Loucy (cell line): ENCODE results near the gene RUSC1.
"Not testable (repeated sequence)": the region's sequence is repeated elsewhere in the genome, so short reads cannot be mapped to it uniquely, and the experiment has no call there.

ENCODE experiments used
- H2AFZ ChIP-seq: fragments of 200-600 bp; sonication (generic); 2 replicates; pipeline ENCODE4 v1.6.0; 2016; ENCODE audit warnings: antibody characterized with exemption, mild to moderate bottlenecking, low read length, moderate library complexity
- H3F3A ChIP-seq: fragments of 200-600 bp; 2 replicates; pipeline ENCODE4 v1.6.0; 2016; ENCODE audit warnings: antibody characterized with exemption, low read depth, mild to moderate bottlenecking
- H3K27me3 ChIP-seq: fragments of 200-600 bp; sonication (generic); 2 replicates; pipeline ENCODE4 v1.6.1; 2014; ENCODE audit warnings: low read length, mild to moderate bottlenecking; ENCODE audit not compliant: insufficient read depth, poor library complexity, severe bottlenecking
- H3K36me3 ChIP-seq: fragments of 200-600 bp; sonication (generic); 2 replicates; pipeline ENCODE4 v1.6.1; 2016; ENCODE audit warnings: low read length; ENCODE audit not compliant: insufficient read depth
- H3K4me1 ChIP-seq: fragments of 200-600 bp; sonication (generic); 2 replicates; pipeline ENCODE4 v1.5.1; 2014; ENCODE audit warnings: low read length, mild to moderate bottlenecking; ENCODE audit not compliant: insufficient read depth, poor library complexity, severe bottlenecking
- H3K4me2 ChIP-seq: fragments of 200-600 bp; sonication (generic); 2 replicates; pipeline ENCODE4 v1.6.0; 2014; ENCODE audit warnings: antibody characterized with exemption, low read length, low read depth, mild to moderate bottlenecking; ENCODE audit not compliant: poor library complexity, severe bottlenecking
- H3K4me3 ChIP-seq: fragments of 200-600 bp; sonication (generic); 2 replicates; pipeline ENCODE4 v1.5.1; 2014; ENCODE audit warnings: low read length, mild to moderate bottlenecking, mixed read lengths; ENCODE audit not compliant: poor library complexity, severe bottlenecking
- H3K79me2 ChIP-seq: fragments of 200-600 bp; sonication (generic); 2 replicates; pipeline ENCODE4 v1.6.1; 2014; ENCODE audit warnings: low read length; ENCODE audit not compliant: insufficient read depth
- H3K9ac ChIP-seq: fragments of 200-600 bp; sonication (generic); 2 replicates; pipeline ENCODE4 v1.6.0; 2014; ENCODE audit warnings: mild to moderate bottlenecking, low read depth, low read length, moderate library complexity; ENCODE audit not compliant: poor library complexity, severe bottlenecking
- H3K9me2 ChIP-seq: fragments of 200-600 bp; sonication (generic); replicated peaks from 2 replicates; pipeline ENCODE4 v1.6.1; 2016; ENCODE audit warnings: low read depth, low read length, mixed read lengths
- H3K9me3 ChIP-seq: fragments of 200-600 bp; sonication (generic); 2 replicates; pipeline ENCODE4 v1.6.1; 2014; ENCODE audit warnings: mild to moderate bottlenecking, antibody characterized with exemption, low read length, low read depth; ENCODE audit not compliant: insufficient read depth
- H4K20me1 ChIP-seq: fragments of 200-600 bp; sonication (generic); 2 replicates; pipeline ENCODE4 v1.6.0; 2014; ENCODE audit warnings: antibody characterized with exemption, low read length, mild to moderate bottlenecking; ENCODE audit not compliant: insufficient read depth, poor library complexity, severe bottlenecking
- EZH2phosphoT487 ChIP-seq: fragments of 200-600 bp; IDR thresholded peaks from 2 replicates; pipeline ENCODE4 v1.6.1; 2018; ENCODE audit warnings: antibody characterized with exemption, mild to moderate bottlenecking, moderate library complexity, borderline replicate concordance
- TF ChIP-seq, protein P1 (sequence below): fragments of 200-600 bp; sonication (generic); conservative IDR thresholded peaks from 2 replicates; pipeline ENCODE4 v1.5.1; 2014; ENCODE audit warnings: mild to moderate bottlenecking, antibody characterized with exemption, low read length

The RUSC1 gene

DNA sequence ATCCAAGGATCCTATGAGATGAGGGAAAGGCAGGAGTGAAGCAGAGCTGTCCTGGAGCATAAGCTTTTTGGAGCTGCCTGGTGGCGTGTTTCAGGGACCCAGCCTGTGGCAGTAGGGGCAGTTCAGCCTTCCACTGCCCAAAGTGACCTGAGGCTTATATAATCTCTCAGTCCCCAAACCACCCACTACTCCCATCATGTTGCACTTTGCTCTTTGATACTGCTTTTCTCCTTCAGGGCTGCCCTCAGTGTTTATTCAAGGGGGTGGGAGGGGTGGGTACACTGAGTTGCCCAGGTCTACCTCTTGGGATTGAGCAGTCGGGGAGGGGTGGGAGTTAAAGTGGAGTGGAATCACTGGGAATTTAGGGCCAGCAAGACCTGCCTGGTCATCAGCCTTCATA lies 34.1 kb upstream of the RUSC1 start:
- TF ChIP-seq, protein P1, sequence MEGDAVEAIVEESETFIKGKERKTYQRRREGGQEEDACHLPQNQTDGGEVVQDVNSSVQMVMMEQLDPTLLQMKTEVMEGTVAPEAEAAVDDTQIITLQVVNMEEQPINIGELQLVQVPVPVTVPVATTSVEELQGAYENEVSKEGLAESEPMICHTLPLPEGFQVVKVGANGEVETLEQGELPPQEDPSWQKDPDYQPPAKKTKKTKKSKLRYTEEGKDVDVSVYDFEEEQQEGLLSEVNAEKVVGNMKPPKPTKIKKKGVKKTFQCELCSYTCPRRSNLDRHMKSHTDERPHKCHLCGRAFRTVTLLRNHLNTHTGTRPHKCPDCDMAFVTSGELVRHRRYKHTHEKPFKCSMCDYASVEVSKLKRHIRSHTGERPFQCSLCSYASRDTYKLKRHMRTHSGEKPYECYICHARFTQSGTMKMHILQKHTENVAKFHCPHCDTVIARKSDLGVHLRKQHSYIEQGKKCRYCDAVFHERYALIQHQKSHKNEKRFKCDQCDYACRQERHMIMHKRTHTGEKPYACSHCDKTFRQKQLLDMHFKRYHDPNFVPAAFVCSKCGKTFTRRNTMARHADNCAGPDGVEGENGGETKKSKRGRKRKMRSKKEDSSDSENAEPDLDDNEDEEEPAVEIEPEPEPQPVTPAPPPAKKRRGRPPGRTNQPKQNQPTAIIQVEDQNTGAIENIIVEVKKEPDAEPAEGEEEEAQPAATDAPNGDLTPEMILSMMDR: no peak
- no peak for TF ChIP-seq EZH2phosphoT487
- H3K4me2 ChIP-seq: no peak overlapping the region

GRCh38 chr1:155287987-155288543 lies 32.6 kb upstream of the RUSC1 start:
- Histone ChIP-seq H3K36me3 (no peaks in the 10 kb centered on the region), H4K20me1 (no peaks in the 10 kb centered on the region), H3K4me1 (no peaks in the 10 kb centered on the region), H3K27me3 (no peaks in the 10 kb centered on the region), H2AFZ (no peak overlapping the region), H3K9me2 (no peaks in the 10 kb centered on the region), H3K4me3 (no peak overlapping the region), H3K9ac (no peak overlapping the region), H3K79me2 (no peaks in the 10 kb centered on the region), H3K9me3 (no peaks in the 10 kb centered on the region), H3K4me2 (no peak overlapping the region), H3F3A (no peaks in the 10 kb centered on the region)
- TF ChIP-seq, protein P1: no peak
- TF ChIP-seq EZH2phosphoT487: no peak

More for the DNA sequence above, 34.1 kb upstream of the RUSC1 start:
- Histone ChIP-seq H3F3A (no peaks in the 10 kb centered on the region), H3K9ac (no peak overlapping the region), H3K79me2 (no peaks in the 10 kb centered on the region), H3K4me3 (no peak overlapping the region), H3K27me3 (no peaks in the 10 kb centered on the region), H3K36me3 (no peaks in the 10 kb centered on the region), H2AFZ (no peak overlapping the region), H3K9me2 (no peaks in the 10 kb centered on the region), H3K9me3 (no peaks in the 10 kb centered on the region), H4K20me1 (no peaks in the 10 kb centered on the region), H3K4me1 (no peaks in the 10 kb centered on the region)

DNA sequence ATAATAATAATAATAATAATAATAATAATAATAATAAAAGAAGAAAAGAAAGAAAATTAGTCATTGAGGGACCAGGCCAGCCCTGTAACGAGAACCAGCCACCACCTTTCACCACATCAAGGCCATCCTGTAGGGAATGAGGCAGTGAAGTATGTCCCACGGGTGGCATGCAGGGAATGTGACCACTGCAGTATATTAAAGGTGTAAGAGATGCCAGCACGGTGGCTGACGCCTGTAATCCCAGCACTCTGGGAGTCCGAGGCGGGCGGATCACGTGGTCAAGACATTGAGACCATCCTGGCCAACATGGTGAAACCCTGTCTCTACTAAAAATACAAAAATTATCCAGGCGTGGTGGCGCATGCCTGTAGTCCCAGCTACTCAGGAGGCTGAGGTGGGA lies 29.7 kb upstream of the RUSC1 start:
- H3K9ac ChIP-seq, H3K9me3 ChIP-seq, H3K27me3 ChIP-seq, H4K20me1 ChIP-seq, H3K4me3 ChIP-seq, H2AFZ ChIP-seq, H3K36me3 ChIP-seq, H3K4me2 ChIP-seq, H3F3A ChIP-seq, H3K4me1 ChIP-seq, H3K79me2 ChIP-seq, H3K9me2 ChIP-seq: not testable (repeated sequence)

- Histone ChIP-seq H3K9me3 (no peaks in the 10 kb centered on the region), H2AFZ (no peak overlapping the region), H3K9me2 (no peaks in the 10 kb centered on the region), H4K20me1 (no peaks in the 10 kb centered on the region), H3K4me2 (no peak overlapping the region), H3F3A (no peaks in the 10 kb centered on the region), H3K4me1 (no peaks in the 10 kb centered on the region), H3K9ac (no peak overlapping the region), H3K4me3 (no peak overlapping the region), H3K79me2 (no peaks in the 10 kb centered on the region), H3K27me3 (no peaks in the 10 kb centered on the region), H3K36me3 (no peaks in the 10 kb centered on the region)
- no peak for TF ChIP-seq EZH2phosphoT487
- TF ChIP-seq, protein P1: no peak
Observed at GRCh38 chr1:155293086-155293749, 27.5 kb upstream of the RUSC1 start.
